Cardiac fibroblast (primary cell): ENCODE results near the gene ADAM17.

Experiments used
- DNase-seq, 2 donors: peaks; one replicate each; pipeline versions ENCODE4 v3.0.0 to v3.0.0-alpha.2; 2010; ENCODE audit warnings: low read depth in 2 of 2
- H3K4me3 ChIP-seq, 2 donors: replicated peaks in 1 of 2; 1 replicate in 1 of 2; 2 replicates in 1 of 2; pipeline ENCODE4 v1.5.1; 2011; ENCODE audit warnings: low read depth in 2 of 2, low read length in 2 of 2, mild to moderate bottlenecking in 2 of 2, moderate library complexity in 1 of 2
- CTCF ChIP-seq: IDR thresholded peaks from one replicate; pipeline ENCODE4 v1.5.1; 2011; ENCODE audit warnings: low read depth, mild to moderate bottlenecking, low read length, inconsistent platforms

The ADAM17 gene

GRCh38 chr2:9439536-9439935, 116.1 kb downstream of the ADAM17 start:
- no peak overlapping the region for H3K4me3 ChIP-seq
- peak in 1 of 2 donors; percentile 31 for DNase-seq
- no peak for TF ChIP-seq CTCF
